HG03442 (cell line): Measurements from ENCODE around the gene TTC4.
A peak's percentile ranks its signal among the peaks of the same experiment; 100 is the strongest.

Experiments used
- ATAC-seq: cut with Tn5 transposase; IDR thresholded peaks from one replicate; pipeline ENCODE4 v1.9.1; 2021; ENCODE audit warnings: mild to moderate bottlenecking, moderate library complexity; ENCODE audit not compliant: unreplicated experiment

Gene TTC4

GRCh38 chr1:54703471-54703870 is 12.2 kb upstream of the TTC4 start:
- no peak for ATAC-seq

DNA sequence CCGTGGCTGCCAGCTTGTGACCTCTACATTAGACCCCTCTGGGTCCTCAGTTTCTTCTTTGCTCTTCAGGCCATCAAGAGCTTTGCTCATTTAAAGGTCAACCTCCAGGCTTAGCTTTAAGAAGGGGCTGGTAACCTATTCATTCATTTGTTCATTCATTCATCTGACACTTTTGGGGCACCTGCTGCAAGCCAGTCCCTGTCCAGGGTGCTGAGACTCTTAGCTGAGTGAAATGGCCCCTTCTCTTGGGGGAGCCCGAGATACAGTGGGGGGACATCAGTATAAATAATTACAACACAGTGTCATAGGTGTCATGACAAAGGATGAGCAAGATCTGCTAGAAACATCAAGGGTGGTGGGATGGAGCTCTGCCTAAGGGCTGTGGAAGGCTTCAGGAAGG is 10.5 kb upstream of the TTC4 start:
- ATAC-seq: no peak

- ATAC-seq: no peak
Observed at GRCh38 chr1:54706419-54706818, 9.2 kb upstream of the TTC4 start.

DNA sequence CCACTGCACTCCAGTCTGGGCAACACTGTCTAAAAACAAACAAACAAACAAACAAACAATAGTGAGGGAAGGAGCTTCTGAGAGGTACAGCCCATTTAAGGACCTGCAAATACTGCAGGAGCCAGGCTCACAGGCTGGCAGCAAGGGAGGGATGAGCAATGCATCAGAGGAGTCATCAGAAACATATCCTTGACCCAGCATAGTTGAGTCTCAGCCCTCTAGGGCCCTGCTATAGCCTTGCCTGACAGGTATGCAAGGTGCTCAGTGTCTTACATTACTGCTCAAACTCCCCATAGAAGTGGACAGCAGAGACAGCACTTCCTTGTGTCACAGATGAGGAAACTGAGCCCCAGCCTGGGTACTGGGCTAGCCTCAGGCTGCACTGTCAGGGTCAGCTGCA is 7.3 kb upstream of the TTC4 start:
- no peak for ATAC-seq

- ATAC-seq: no peak
Observed at GRCh38 chr1:54709547-54710292, 5.9 kb upstream of the TTC4 start.

GRCh38 chr1:54710434-54710833 is 5.2 kb upstream of the TTC4 start:
- ATAC-seq: no peak

DNA sequence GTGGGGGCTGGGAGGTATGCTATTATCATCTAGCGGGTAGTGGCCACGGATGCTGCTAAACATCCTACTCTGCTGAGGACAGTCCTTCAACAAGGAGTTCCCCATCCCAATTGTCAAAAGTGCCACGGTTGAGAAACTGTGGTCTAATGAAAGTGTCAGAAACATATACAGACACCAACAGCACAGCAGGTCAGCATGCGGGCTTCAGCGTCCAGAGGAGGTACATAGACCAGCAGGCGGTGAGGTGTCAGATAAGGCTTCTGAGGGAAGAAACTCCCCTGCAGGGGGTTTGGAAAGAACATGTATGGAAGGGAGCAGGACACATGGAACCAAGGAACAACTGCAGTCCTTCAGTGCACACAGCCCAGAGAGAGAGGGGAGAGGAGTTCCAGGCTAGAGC is 4.8 kb upstream of the TTC4 start:
- no peak for ATAC-seq

- no peak for ATAC-seq
Observed at GRCh38 chr1:54711536-54711935, 4.1 kb upstream of the TTC4 start.

DNA sequence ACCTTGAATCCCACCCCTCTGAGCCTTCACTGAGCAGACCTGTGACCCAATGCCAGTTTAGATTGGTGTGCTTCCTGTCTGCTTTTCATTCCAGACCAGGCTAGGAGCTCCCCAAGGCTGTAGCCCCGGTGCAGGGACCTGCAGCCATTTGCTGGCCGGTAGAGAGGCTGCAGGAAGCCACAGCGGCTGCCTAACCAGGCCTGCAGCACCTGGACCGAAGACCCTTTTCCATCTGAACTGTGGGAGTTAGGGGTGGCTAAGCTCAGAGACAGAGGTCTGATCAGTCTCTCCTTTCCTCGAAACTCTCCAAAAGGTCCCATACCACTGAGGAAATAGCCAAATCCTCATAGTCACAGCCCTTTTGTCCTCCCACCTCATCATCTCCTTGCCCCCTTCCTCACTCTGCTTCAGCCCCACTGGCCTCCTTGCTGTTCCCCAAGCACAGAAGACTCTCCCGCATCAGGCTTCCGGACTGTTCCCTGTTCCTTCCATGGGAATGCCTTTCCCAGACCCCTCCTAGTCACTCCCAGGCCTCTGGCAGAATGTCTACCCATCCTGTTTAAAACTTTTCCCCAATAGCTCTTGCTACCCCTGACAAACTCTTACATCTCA is 674 bp upstream of the TTC4 start:
- no peak for ATAC-seq

DNA sequence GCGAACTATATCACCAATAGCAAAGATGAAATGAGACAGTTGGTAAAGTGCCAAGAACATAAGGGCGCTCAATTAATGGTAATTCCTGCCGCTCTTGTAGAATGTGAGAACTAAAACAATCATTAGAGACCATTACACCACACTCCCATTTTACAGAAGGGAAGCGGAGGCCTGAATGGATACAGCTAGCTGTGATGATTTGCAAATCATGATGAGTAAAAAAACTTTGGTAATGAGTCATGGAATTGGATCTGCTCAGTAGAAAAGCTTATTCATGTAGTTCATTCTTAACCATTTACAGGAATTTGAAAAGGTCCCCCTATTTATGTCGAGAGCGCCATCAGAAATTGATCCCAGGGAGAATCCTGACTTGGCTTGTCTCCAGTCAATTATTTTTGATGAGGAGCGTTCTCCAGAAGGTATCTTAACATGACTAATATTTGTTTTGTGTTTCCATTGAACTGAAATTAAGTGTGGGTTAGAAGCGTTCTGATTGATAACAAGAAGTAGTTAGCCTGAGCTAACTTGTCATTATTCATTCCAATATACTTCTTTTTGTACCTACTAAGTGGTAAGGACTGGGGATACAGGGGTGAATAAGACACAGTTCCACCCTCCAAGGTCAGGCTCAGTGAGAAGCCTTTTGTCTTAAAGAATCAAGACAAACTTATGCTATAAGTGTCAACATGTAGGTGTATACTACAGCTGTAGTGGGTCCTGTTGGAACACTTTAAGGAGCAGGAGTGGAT is 812 bp downstream of the TTC4 start:
- ATAC-seq: peak; percentile 4

DNA sequence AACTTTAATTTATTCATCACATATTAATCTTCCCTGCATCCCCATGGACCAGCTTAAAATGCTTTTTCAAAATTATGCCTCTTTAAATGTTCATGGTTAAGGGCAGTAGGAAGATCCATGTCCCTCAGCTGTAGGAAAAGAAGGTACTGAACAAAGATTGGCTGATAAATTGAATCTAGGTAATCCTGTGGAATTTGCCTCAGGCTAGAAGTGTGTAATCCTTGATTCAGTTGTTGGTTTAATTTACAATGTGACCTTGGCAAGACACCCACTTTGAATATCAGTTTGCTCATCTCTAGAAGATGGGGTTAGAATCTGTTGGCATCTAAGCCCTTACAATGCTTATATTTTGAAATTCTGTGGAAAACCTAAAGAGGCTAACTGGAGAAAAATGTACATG is 6.1 kb downstream of the TTC4 start:
- ATAC-seq: no peak

- ATAC-seq: no peak
Observed at GRCh38 chr1:54723985-54724384, 8.3 kb downstream of the TTC4 start.

DNA sequence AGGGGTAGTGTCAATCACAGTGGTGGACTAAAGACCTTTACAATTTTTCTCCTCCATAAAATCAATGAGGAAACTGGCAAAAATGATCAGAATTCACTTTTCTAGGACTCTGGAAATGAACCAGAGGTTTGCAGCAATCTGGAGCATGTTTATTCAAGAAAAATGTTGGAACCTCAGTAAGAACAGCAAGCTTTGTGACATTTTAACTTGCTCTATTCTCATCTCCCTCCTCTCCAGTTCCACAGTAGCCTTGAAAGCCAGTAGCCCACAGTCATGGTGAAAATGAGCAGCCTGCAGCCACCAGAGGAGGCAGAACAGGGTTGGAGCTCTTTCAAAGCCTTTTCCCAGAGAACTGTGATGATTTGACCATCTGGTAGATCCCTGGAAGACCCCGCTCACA is 9.1 kb downstream of the TTC4 start:
- no peak for ATAC-seq

DNA sequence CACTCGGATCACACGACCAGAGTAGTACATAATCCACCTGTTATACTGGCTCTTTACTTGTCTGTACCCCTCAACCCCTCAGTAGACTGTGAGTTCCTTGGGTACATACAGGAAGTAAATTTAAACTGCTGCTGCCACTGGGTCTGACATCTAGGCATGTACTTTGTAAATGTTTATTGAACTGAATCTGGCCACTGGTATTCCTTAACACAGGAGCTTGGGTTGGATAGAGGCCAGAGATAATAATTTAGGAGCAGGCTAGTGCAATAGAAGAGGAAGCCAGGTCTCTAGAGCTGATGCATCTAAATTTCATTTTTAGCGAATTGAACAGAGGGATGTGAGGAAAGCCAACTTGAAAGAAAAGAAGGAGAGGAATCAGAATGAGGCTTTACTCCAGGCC is 12.4 kb downstream of the TTC4 start:
- no peak for ATAC-seq

- no peak for ATAC-seq
Observed at GRCh38 chr1:54736685-54737084, 21.0 kb downstream of the TTC4 start.

- ATAC-seq: no peak
Observed at GRCh38 chr1:54738244-54738643, 22.6 kb downstream of the TTC4 start.

DNA sequence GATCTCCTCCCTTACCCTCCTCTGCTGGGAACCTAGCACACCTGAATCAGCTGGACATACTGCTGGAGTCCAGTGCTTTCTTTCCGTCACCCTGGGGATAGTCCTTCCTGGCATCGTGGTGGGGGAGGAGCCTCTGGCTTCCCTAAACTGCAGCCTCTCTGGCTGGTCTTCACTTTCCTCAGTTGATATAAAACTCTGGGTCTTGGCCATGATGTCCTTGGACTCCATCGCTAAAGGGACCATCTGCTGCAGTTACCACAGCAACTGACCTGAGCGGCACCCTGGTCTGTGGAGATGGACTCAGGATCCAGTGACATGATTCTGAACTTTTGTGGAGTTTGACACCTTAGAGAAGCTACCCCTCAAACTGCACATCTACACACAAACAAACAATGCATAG is 25.9 kb downstream of the TTC4 start:
- ATAC-seq: no peak

GRCh38 chr1:54742282-54742681 is 26.6 kb downstream of the TTC4 start:
- ATAC-seq: no peak

- no peak for ATAC-seq
Observed at GRCh38 chr1:54743416-54744226, 28.0 kb downstream of the TTC4 start.

DNA sequence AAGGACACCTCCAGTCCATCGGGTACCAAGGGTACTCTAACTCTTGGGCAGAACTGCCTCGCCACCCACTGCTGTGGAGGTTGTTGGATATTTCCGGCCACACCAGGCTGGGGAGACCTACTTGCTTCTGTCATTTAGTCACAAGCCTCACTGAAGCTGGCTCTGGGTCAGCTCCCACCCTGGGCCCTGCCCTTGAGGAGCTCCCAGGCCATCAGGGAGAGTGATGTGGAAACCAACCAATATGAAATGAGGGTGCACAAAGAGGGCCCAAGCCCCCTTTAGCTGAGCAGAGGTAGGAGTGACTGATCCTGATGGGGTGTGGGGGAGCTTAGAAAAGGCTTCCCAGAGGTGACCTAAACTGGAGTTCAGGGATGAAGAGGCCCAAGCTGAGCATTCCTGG is 29.0 kb downstream of the TTC4 start:
- ATAC-seq: no peak

GRCh38 chr1:54745274-54745673 is 29.6 kb downstream of the TTC4 start:
- no peak for ATAC-seq
